ENCODE results near the gene AJUBA. TPM values are rescaled to one million over a fixed set of nuclear protein-coding genes. Genes with fewer than 3 reads are reported as not detected.

The AJUBA gene
- total RNA-seq: 14.4 TPM
- 22.4 TPM for polyA plus RNA-seq
- long read RNA-seq, donor 1: 0 reads
- long read RNA-seq, donor 2: 0 reads
- long read RNA-seq, donor 3, full-length matches to known transcripts: 4 of 4 reads
- long read RNA-seq, donor 3, partial matches to known transcripts: 0 of 4 reads
- long read RNA-seq, donor 3, other reads (novel, unspliced or antisense): 0 of 4 reads
- long read RNA-seq, donor 4, partial matches to known transcripts: 0 of 1 reads
- long read RNA-seq, donor 4, other reads (novel, unspliced or antisense): 0 of 1 reads
- long read RNA-seq, donor 5, full-length matches to known transcripts: 6 of 6 reads
- long read RNA-seq, donor 5, partial matches to known transcripts: 0 of 6 reads
- long read RNA-seq, donor 5, other reads (novel, unspliced or antisense): 0 of 6 reads
- long read RNA-seq, donor 6, full-length matches to known transcripts: 6 of 6 reads
- long read RNA-seq, donor 6, partial matches to known transcripts: 0 of 6 reads
- long read RNA-seq, donor 6, other reads (novel, unspliced or antisense): 0 of 6 reads
- long read RNA-seq, donor 7: 0 reads
- long read RNA-seq, donor 8, full-length matches to known transcripts: 3 of 3 reads
- long read RNA-seq, donor 8, partial matches to known transcripts: 0 of 3 reads
- long read RNA-seq, donor 8, other reads (novel, unspliced or antisense): 0 of 3 reads
- long read RNA-seq, donor 9, full-length matches to known transcripts: 2 of 2 reads
- long read RNA-seq, donor 9, partial matches to known transcripts: 0 of 2 reads
- long read RNA-seq, donor 9, other reads (novel, unspliced or antisense): 0 of 2 reads
- long read RNA-seq, donor 10, full-length matches to known transcripts: 5 of 5 reads
- long read RNA-seq, donor 10, partial matches to known transcripts: 0 of 5 reads
- long read RNA-seq, donor 10, other reads (novel, unspliced or antisense): 0 of 5 reads

- Histone ChIP-seq H3K27ac (ENCODE audit: low read depth in 1 of 2, low read length in 1 of 2) (peak within 1 kb of the TSS in 1 of 2 donors; percentile 77), H3K36me3 (ENCODE audit: control insufficient read depth in 2 of 2, insufficient read depth in 2 of 2, low read length in 1 of 2) (peaks cover 10% of the 10 kb centered on the region in 2 donors), H3K9me3 (ENCODE audit: control insufficient read depth in 2 of 2, insufficient read depth in 1 of 2, low read length in 1 of 2) (no peaks in the 10 kb centered on the region), H3K27me3 (ENCODE audit: control insufficient read depth in 2 of 2, insufficient read depth in 1 of 2, low read length in 1 of 2) (peaks cover 18 to 41% of the 10 kb centered on the region in 2 donors), H3K4me3 (ENCODE audit: low read length in 2 of 2) (peak within 1 kb of the TSS; percentile 80 to 87), H3K4me1 (ENCODE audit: control insufficient read depth in 2 of 2, insufficient read depth in 2 of 2, low read length in 2 of 2) (peaks cover 11 to 37% of the 10 kb centered on the region in 2 donors)
- WGBS: under 1% methylated on average over 48 of the region's 48 CpGs
- peak; percentile 57 to 91 (median 73) for DNase-seq (ENCODE audit: low read depth in 6 of 9, low spot score in 9 of 9)
Observed at GRCh38 chr14:22982477-22983245, at the start of gene AJUBA. AJUBA (minus strand) TSS chr14:22982551; CDS start chr14:22982266, 285 bp downstream.

- no peaks in the 10 kb centered on the region for H3K27me3 ChIP-seq (ENCODE audit: control insufficient read depth in 2 of 2, insufficient read depth in 1 of 2, low read length in 1 of 2)
- H3K36me3 ChIP-seq (ENCODE audit: control insufficient read depth in 2 of 2, insufficient read depth in 2 of 2, low read length in 1 of 2): peaks cover 29 to 53% of the 10 kb centered on the region in 2 donors
- no peaks in the 10 kb centered on the region for H3K9me3 ChIP-seq (ENCODE audit: control insufficient read depth in 2 of 2, insufficient read depth in 1 of 2, low read length in 1 of 2)
- no peak for DNase-seq (ENCODE audit: low read depth in 6 of 9, low spot score in 9 of 9)
- H3K27ac ChIP-seq (ENCODE audit: low read depth in 1 of 2, low read length in 1 of 2): no peak overlapping the region
- WGBS: 99% methylated on average over 4 of the region's 4 CpGs
- peaks cover 12 to 20% of the 10 kb centered on the region in 2 donors for H3K4me1 ChIP-seq (ENCODE audit: control insufficient read depth in 2 of 2, insufficient read depth in 2 of 2, low read length in 2 of 2)
- H3K4me3 ChIP-seq (ENCODE audit: low read length in 2 of 2): no peak overlapping the region
Observed at GRCh38 chr14:23030936-23031335, 48.6 kb upstream of the AJUBA start.

- peaks cover 8 to 15% of the 10 kb centered on the region in 2 donors for H3K4me1 ChIP-seq (ENCODE audit: control insufficient read depth in 2 of 2, insufficient read depth in 2 of 2, low read length in 2 of 2)
- H3K36me3 ChIP-seq (ENCODE audit: control insufficient read depth in 2 of 2, insufficient read depth in 2 of 2, low read length in 1 of 2): peaks cover 39 to 68% of the 10 kb centered on the region in 2 donors
- peak in 1 of 9 donors; percentile 63 for DNase-seq (ENCODE audit: low read depth in 6 of 9, low spot score in 9 of 9)
Observed at GRCh38 chr14:23028799-23029198, 46.4 kb upstream of the AJUBA start.

GRCh38 chr14:23025151-23025814, 42.9 kb upstream of the AJUBA start:
- WGBS: 91% methylated on average over 4 of the region's 4 CpGs

More at GRCh38 chr14:23028799-23029198, 46.4 kb upstream of the AJUBA start:
- Histone ChIP-seq H3K4me3 (ENCODE audit: low read length in 2 of 2) (no peak overlapping the region), H3K9me3 (ENCODE audit: control insufficient read depth in 2 of 2, insufficient read depth in 1 of 2, low read length in 1 of 2) (no peaks in the 10 kb centered on the region), H3K27ac (ENCODE audit: low read depth in 1 of 2, low read length in 1 of 2) (peak overlapping the region; percentile 62 to 71), H3K27me3 (ENCODE audit: control insufficient read depth in 2 of 2, insufficient read depth in 1 of 2, low read length in 1 of 2) (no peaks in the 10 kb centered on the region)
- WGBS: 63% methylated on average over 2 of the region's 2 CpGs

GRCh38 chr14:23024612-23025075, 42.3 kb upstream of the AJUBA start:
- Histone ChIP-seq H3K27ac (ENCODE audit: low read depth in 1 of 2, low read length in 1 of 2) (no peak overlapping the region), H3K4me3 (ENCODE audit: low read length in 2 of 2) (no peak overlapping the region), H3K27me3 (ENCODE audit: control insufficient read depth in 2 of 2, insufficient read depth in 1 of 2, low read length in 1 of 2) (no peaks in the 10 kb centered on the region), H3K36me3 (ENCODE audit: control insufficient read depth in 2 of 2, insufficient read depth in 2 of 2, low read length in 1 of 2) (peaks cover 18 to 36% of the 10 kb centered on the region in 2 donors), H3K4me1 (ENCODE audit: control insufficient read depth in 2 of 2, insufficient read depth in 2 of 2, low read length in 2 of 2) (peaks cover 0 to 22% of the 10 kb centered on the region in 2 donors), H3K9me3 (ENCODE audit: control insufficient read depth in 2 of 2, insufficient read depth in 1 of 2, low read length in 1 of 2) (no peaks in the 10 kb centered on the region)
- DNase-seq (ENCODE audit: low read depth in 6 of 9, low spot score in 9 of 9): no peak
- 89% methylated on average over 7 of the region's 7 CpGs for WGBS

More at GRCh38 chr14:23025151-23025814, 42.9 kb upstream of the AJUBA start:
- DNase-seq (ENCODE audit: low read depth in 6 of 9, low spot score in 9 of 9): no peak
- Histone ChIP-seq H3K36me3 (ENCODE audit: control insufficient read depth in 2 of 2, insufficient read depth in 2 of 2, low read length in 1 of 2) (peaks cover 18 to 36% of the 10 kb centered on the region in 2 donors), H3K9me3 (ENCODE audit: control insufficient read depth in 2 of 2, insufficient read depth in 1 of 2, low read length in 1 of 2) (no peaks in the 10 kb centered on the region), H3K4me3 (ENCODE audit: low read length in 2 of 2) (no peak overlapping the region), H3K27ac (ENCODE audit: low read depth in 1 of 2, low read length in 1 of 2) (no peak overlapping the region), H3K4me1 (ENCODE audit: control insufficient read depth in 2 of 2, insufficient read depth in 2 of 2, low read length in 2 of 2) (peaks cover 0 to 16% of the 10 kb centered on the region in 2 donors), H3K27me3 (ENCODE audit: control insufficient read depth in 2 of 2, insufficient read depth in 1 of 2, low read length in 1 of 2) (no peaks in the 10 kb centered on the region)

- Histone ChIP-seq H3K9me3 (ENCODE audit: control insufficient read depth in 2 of 2, insufficient read depth in 1 of 2, low read length in 1 of 2) (no peaks in the 10 kb centered on the region), H3K27ac (ENCODE audit: low read depth in 1 of 2, low read length in 1 of 2) (peak overlapping the region in 1 of 2 donors; percentile 12), H3K4me1 (ENCODE audit: control insufficient read depth in 2 of 2, insufficient read depth in 2 of 2, low read length in 2 of 2) (peaks cover 0 to 19% of the 10 kb centered on the region in 2 donors), H3K4me3 (ENCODE audit: low read length in 2 of 2) (no peak overlapping the region), H3K36me3 (ENCODE audit: control insufficient read depth in 2 of 2, insufficient read depth in 2 of 2, low read length in 1 of 2) (peaks cover 18 to 30% of the 10 kb centered on the region in 2 donors), H3K27me3 (ENCODE audit: control insufficient read depth in 2 of 2, insufficient read depth in 1 of 2, low read length in 1 of 2) (no peaks in the 10 kb centered on the region)
- no peak for DNase-seq (ENCODE audit: low read depth in 6 of 9, low spot score in 9 of 9)
- WGBS: 96% methylated on average over 2 of the region's 2 CpGs
Observed at GRCh38 chr14:23023795-23024152, 41.4 kb upstream of the AJUBA start.

GRCh38 chr14:23023022-23023794, 40.9 kb upstream of the AJUBA start:
- H3K27ac ChIP-seq (ENCODE audit: low read depth in 1 of 2, low read length in 1 of 2): peak overlapping the region in 1 of 2 donors; percentile 54
- peak in 1 of 9 donors; percentile 39 for DNase-seq (ENCODE audit: low read depth in 6 of 9, low spot score in 9 of 9)
- no peaks in the 10 kb centered on the region for H3K9me3 ChIP-seq (ENCODE audit: control insufficient read depth in 2 of 2, insufficient read depth in 1 of 2, low read length in 1 of 2)
- peaks cover 0 to 17% of the 10 kb centered on the region in 2 donors for H3K4me1 ChIP-seq (ENCODE audit: control insufficient read depth in 2 of 2, insufficient read depth in 2 of 2, low read length in 2 of 2)
- no peaks in the 10 kb centered on the region for H3K27me3 ChIP-seq (ENCODE audit: control insufficient read depth in 2 of 2, insufficient read depth in 1 of 2, low read length in 1 of 2)
- 93% methylated on average over 8 of the region's 8 CpGs for WGBS
- peaks cover 18 to 25% of the 10 kb centered on the region in 2 donors for H3K36me3 ChIP-seq (ENCODE audit: control insufficient read depth in 2 of 2, insufficient read depth in 2 of 2, low read length in 1 of 2)
- no peak overlapping the region for H3K4me3 ChIP-seq (ENCODE audit: low read length in 2 of 2)
